SJSA1 (cell line): Measurements from ENCODE around the gene BARX1. TPM values are rescaled to one million over a fixed set of nuclear protein-coding genes. Genes with fewer than 3 reads are reported as not detected.
A peak's percentile ranks its signal among the peaks of the same experiment; 100 is the strongest.

Experiments used
- DNase-seq, 2 experiments: peaks; one replicate each; pipeline ENCODE4 v3.0.0-alpha.2; 2015 to 2020; ENCODE audit warnings: low spot score in 2 of 2, low read depth in 1 of 2
- H3K27ac ChIP-seq: fragments of 250-450 bp; sonication (Bioruptor Pico); 2 replicates; pipeline ENCODE4 v1.5.1; 2020; ENCODE audit warnings: mild to moderate bottlenecking, moderate library complexity
- H3K27me3 ChIP-seq: fragments of 250-450 bp; sonication (Bioruptor Pico); replicated peaks from 2 replicates; pipeline ENCODE4 v1.5.1; 2020; ENCODE audit warnings: mild to moderate bottlenecking, moderate library complexity
- H3K36me3 ChIP-seq: fragments of 250-450 bp; sonication (Bioruptor Pico); 2 replicates; pipeline ENCODE4 v1.5.1; 2020; ENCODE audit warnings: mild to moderate bottlenecking
- H3K4me1 ChIP-seq: fragments of 250-450 bp; sonication (Bioruptor Pico); replicated peaks from 2 replicates; pipeline ENCODE4 v1.6.1; 2021; ENCODE audit warnings: mild to moderate bottlenecking
- H3K4me3 ChIP-seq: fragments of 250-450 bp; sonication (Bioruptor Pico); 2 replicates; pipeline ENCODE4 v1.5.1; 2020; ENCODE audit warnings: mild to moderate bottlenecking
- H3K9me3 ChIP-seq: fragments of 250-450 bp; sonication (Bioruptor Pico); replicated peaks from 2 replicates; pipeline ENCODE4 v1.5.1; 2020; ENCODE audit warnings: mild to moderate bottlenecking
- total RNA-seq: library from RNA; depleted of rRNA; stranded (reverse); fragments of >200 nt; shearing (Covaris generic); gene quantifications from 2 replicates; pipeline ENCODE4 v1.2.3, GENCODE V29; 2014

Gene BARX1
- total RNA-seq, 1 experiment from 2014 or later: not detected

- Histone ChIP-seq H3K27ac (no peak overlapping the region), H3K36me3 (no peaks in the 10 kb centered on the region), H3K4me1 (no peaks in the 10 kb centered on the region), H3K27me3 (peaks cover under 1% of the 10 kb centered on the region), H3K9me3 (no peaks in the 10 kb centered on the region), H3K4me3 (no peak overlapping the region)
- peak in 1 of 2 experiments; percentile 25 for DNase-seq
These were observed 6.1 kb upstream of the BARX1 start for GRCh38 chr9:93960971-93961841.

DNA sequence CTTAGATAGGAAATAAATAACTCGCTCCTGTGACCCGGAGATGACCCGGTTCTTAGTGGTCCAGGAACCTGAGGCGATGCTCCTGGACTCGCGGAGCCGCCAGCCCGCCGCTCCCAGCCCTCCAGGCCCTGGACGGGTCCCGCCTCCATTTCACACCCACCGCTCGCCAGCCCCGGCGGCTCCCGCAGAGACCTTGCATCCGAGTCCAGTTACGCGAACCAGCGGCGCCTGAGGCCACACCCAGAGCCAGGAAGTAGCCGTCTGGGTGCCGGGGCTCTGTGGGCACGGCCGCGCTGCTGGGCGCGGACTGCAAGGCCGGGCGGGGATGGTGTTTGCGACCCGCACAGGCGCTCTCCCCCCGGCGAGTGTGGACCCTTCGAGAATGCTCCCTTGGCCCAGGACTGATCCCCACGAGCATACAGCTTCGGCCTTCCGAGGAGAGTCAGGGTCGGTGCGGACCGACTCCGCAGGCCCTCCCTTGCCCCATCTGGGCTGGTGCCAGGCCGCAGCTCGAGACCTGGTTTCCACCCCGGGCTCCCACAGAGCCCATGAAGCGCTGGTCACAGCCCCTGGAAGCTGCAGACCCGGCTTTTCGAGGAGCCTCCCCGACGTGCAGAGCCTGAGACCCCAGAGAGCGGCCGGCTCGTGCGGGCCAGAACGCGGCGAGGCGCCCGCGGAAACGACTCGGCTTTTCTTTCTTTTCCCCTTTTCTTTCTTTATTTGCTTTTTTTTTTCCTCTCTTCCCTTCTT is 5.2 kb upstream of the BARX1 start:
- H3K4me1 ChIP-seq: no peaks in the 10 kb centered on the region
- no peak overlapping the region for H3K27ac ChIP-seq
- H3K9me3 ChIP-seq: no peaks in the 10 kb centered on the region
- no peak for DNase-seq
- H3K4me3 ChIP-seq: no peak overlapping the region
- H3K27me3 ChIP-seq: peaks cover 9% of the 10 kb centered on the region
- H3K36me3 ChIP-seq: no peaks in the 10 kb centered on the region

DNA sequence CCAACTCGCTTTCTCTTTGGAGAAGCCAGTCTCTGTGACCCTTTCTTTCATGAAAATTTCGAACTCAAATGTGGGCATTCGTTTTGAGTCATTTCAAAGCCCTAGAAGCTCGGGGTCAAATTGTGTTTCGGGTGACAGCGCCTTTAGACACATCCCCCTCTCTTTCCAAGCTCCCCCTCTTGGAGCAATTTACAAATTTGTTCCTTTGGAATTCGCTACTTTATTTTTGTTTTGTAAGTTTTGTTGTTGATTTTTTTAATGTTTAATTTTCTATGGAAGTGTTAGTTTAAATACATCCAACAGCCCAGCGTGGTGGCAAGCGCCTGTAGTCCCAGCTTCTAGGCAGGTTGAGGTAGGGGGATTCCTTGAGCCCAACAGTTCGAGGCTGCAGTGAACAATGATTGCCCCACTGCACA is 4.6 kb upstream of the BARX1 start:
- peaks cover 9% of the 10 kb centered on the region for H3K27me3 ChIP-seq
- DNase-seq: no peak

GRCh38 chr9:93958819-93959682 is 3.9 kb upstream of the BARX1 start:
- H3K4me1 ChIP-seq: no peaks in the 10 kb centered on the region
- no peak for DNase-seq
- no peaks in the 10 kb centered on the region for H3K36me3 ChIP-seq
- no peaks in the 10 kb centered on the region for H3K9me3 ChIP-seq
- no peak overlapping the region for H3K27ac ChIP-seq
- H3K27me3 ChIP-seq: peaks cover 9% of the 10 kb centered on the region
- no peak overlapping the region for H3K4me3 ChIP-seq

More for the DNA sequence above, 4.6 kb upstream of the BARX1 start:
- Histone ChIP-seq H3K4me3 (no peak overlapping the region), H3K36me3 (no peaks in the 10 kb centered on the region), H3K9me3 (no peaks in the 10 kb centered on the region), H3K27ac (no peak overlapping the region), H3K4me1 (no peaks in the 10 kb centered on the region)

- H3K9me3 ChIP-seq: no peaks in the 10 kb centered on the region
- H3K36me3 ChIP-seq: no peaks in the 10 kb centered on the region
- H3K4me3 ChIP-seq: no peak overlapping the region
- DNase-seq: no peak
- no peaks in the 10 kb centered on the region for H3K4me1 ChIP-seq
- H3K27ac ChIP-seq: no peak overlapping the region
- peaks cover 9% of the 10 kb centered on the region for H3K27me3 ChIP-seq
These were observed 3.1 kb upstream of the BARX1 start for GRCh38 chr9:93958121-93958818.

DNA sequence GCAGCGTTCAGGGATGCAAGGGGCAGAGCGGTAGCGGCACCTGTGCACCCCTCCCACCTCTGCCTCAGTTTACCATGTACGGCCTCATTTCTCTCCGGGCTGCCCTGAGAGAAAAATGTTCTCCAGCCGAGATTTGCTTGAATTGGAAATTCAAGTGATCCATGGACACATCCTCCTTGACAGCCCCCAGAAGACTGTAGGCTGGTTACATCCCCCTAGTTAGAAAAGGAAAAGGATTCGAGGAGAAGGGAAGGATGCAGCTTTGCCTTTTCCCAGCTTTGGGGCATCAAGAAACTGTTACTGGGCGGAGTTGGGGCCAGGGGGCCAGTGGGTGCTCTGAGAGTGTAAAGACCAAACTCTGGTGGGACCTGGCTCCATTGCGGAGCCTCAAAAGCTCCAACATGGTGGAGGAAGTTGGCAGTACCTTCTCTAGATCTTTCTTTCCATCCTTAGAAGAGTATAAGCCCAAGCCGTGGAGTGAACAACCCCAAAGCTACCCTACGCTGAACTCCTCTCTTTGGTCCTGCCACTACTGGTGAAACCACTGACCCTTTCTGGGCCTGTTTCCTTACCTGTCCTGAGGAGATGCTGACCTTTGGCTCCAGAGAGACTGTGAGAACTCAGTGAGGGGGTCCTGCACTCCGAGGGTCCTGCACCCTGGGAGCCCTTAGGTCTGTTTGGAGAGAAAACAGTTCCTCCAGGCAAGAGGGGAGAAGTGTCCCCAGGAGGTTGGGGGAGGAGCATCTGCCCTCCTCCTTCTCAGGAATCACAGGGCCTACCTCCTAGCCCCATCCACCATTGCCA is 1.0 kb upstream of the BARX1 start:
- Histone ChIP-seq H3K27me3 (peaks cover 9% of the 10 kb centered on the region), H3K4me1 (no peaks in the 10 kb centered on the region), H3K36me3 (no peaks in the 10 kb centered on the region), H3K4me3 (no peak overlapping the region), H3K9me3 (no peaks in the 10 kb centered on the region), H3K27ac (no peak overlapping the region)
- no peak for DNase-seq

GRCh38 chr9:93954434-93955061 is 607 bp downstream of the BARX1 start:
- no peaks in the 10 kb centered on the region for H3K4me1 ChIP-seq
- peaks cover 9% of the 10 kb centered on the region for H3K27me3 ChIP-seq
- no peak for DNase-seq
- no peaks in the 10 kb centered on the region for H3K36me3 ChIP-seq
- H3K9me3 ChIP-seq: no peaks in the 10 kb centered on the region
- no peak overlapping the region for H3K4me3 ChIP-seq
- H3K27ac ChIP-seq: no peak overlapping the region

GRCh38 chr9:93953496-93954433 is 1.4 kb downstream of the BARX1 start:
- H3K27me3 ChIP-seq: peaks cover 9% of the 10 kb centered on the region
- no peak for DNase-seq
- H3K4me1 ChIP-seq: no peaks in the 10 kb centered on the region
- no peaks in the 10 kb centered on the region for H3K9me3 ChIP-seq
- no peaks in the 10 kb centered on the region for H3K36me3 ChIP-seq
- no peak overlapping the region for H3K4me3 ChIP-seq
- H3K27ac ChIP-seq: no peak overlapping the region

DNA sequence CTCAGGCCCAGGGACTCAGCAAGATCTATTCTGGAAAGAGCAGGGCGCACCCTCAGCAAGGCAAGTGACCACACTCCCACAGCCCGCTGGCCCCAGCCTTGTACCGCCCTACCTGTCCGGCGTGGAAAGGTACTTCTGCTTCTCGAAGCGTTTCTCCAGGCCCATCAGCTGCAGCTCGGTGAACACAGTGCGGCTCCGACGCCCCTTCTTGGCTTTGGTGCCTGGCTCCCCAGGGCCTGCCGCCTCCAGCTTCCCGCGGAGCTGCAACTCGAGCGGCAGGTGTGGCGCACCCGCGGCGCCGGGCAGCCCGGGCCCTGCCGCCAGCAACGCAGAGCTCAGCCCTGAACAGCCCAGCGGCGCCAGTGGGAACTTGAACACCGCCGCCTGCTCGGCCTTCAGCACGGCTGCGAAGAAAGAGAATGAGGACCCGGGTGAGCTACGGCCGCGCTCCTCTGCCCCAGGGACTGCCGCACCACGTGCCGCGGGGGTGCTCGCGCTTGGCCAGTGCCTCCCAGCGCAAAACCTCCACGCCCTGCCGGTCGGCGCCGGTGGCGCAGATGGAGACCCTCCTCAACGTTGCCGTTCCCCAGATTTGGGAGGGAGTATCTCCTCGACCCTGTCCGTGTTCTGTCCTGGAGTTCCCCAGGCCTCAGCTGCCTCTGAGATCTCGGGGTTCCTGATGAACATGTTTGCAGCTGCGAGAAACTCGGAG is 2.2 kb downstream of the BARX1 start:
- no peak for DNase-seq
- Histone ChIP-seq H3K27me3 (peaks cover 9% of the 10 kb centered on the region), H3K4me3 (no peak overlapping the region), H3K27ac (no peak overlapping the region), H3K9me3 (no peaks in the 10 kb centered on the region), H3K4me1 (no peaks in the 10 kb centered on the region), H3K36me3 (no peaks in the 10 kb centered on the region)

DNA sequence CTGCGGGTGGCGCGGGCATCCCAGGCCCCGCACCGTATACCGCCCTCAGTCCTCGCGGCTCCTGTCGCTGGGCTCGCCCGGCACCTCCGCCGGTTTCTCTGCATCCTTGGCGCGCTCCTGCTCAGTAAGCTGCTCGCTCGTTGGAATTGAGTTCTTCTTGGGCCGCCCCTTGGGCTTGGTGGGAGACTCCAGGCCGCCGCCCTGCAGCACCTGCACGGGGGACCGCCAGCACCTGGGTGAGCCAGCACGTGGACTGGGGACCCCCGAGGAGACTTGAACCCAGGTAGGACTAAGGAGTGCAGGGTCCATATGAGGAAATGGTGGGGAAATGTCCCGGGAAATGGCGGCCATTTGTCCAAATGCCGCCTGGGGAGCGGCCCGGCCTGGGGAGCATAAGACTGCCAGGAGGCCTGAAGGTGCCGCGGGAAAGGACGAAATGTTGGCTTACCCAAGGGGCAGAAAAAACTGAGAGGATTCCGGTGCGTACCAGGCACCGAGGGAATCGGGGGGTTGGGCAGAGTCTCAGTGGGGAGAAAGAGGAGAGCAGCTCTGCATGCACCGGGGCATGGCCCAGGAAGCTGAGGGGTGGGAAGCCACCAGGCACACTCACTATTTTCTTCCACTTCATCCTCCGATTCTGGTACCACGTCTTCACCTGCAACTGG is 2.9 kb downstream of the BARX1 start:
- Histone ChIP-seq H3K4me1 (no peaks in the 10 kb centered on the region), H3K27me3 (peaks cover 9% of the 10 kb centered on the region), H3K27ac (no peak overlapping the region), H3K36me3 (no peaks in the 10 kb centered on the region), H3K9me3 (no peaks in the 10 kb centered on the region), H3K4me3 (no peak overlapping the region)
- no peak for DNase-seq
